ENCODE measurements around the gene LRRN4CL. TPM values are rescaled to one million over a fixed set of nuclear protein-coding genes. Genes with fewer than 3 reads are reported as not detected.
"Not testable (repeated sequence)": the region's sequence is repeated elsewhere in the genome, so short reads cannot be mapped to it uniquely, and the experiment has no call there.

LRRN4CL gene
- total and polyA plus RNA-seq, 3 experiments from 2014 or later = 0.11 to 0.22 TPM; not detected in 1

GRCh38 chr11:62652161-62653006 lies 36.9 kb downstream of the LRRN4CL start:
- CTCF ChIA-PET = interaction anchor here (1.0 to 3.6 kb wide), 6 partner anchors 12 to 227 kb away, joined by 3 to 27 read pairs (median 4); partner anchors contain the start of genes C11orf98, CSKMT and TUT1
- DNase-seq = peak in 1 of 5 donors; percentile 65
- peaks cover 0 to 7% of the 10 kb centered on the region in 2 donors for H3K27me3 Mint-ChIP-seq
- peak overlapping the region; percentile 83 for H3K4me3 ChIP-seq (ENCODE audit: low read length)
- peak overlapping the region; percentile 80 to 97 (median 86) for H3K27ac Mint-ChIP-seq
- peak overlapping the region; percentile 85 to 95 (median 91) for H3K4me3 Mint-ChIP-seq
- H3K36me3 Mint-ChIP-seq = peaks cover 0 to 33% (median 3%) of the 10 kb centered on the region in 3 donors
- peaks cover 15% of the 10 kb centered on the region for H3K4me1 ChIP-seq (ENCODE audit: insufficient read depth, low read length)
- no peaks in the 10 kb centered on the region for H3K9me3 ChIP-seq (ENCODE audit: low read length)
- peaks cover 0 to 3% (median 0%) of the 10 kb centered on the region in 5 donors for H3K9me3 Mint-ChIP-seq
- no peaks in the 10 kb centered on the region for H3K27me3 ChIP-seq (ENCODE audit: insufficient read depth, low read length, poor library complexity, severe bottlenecking)
- POLR2A ChIA-PET = interaction anchor here (0.6 to 1.4 kb wide), 12 partner anchors 13 to 213 kb away, joined by 3 to 52 read pairs (median 4); partner anchors contain the start of genes B3GAT3, C11orf98, CSKMT and LBHD1
- peaks cover 11% of the 10 kb centered on the region for H3K36me3 ChIP-seq (ENCODE audit: insufficient read depth, low read length)
- peak overlapping the region; percentile 87 for H3K27ac ChIP-seq (ENCODE audit: low read depth, low read length)
- H3K4me1 Mint-ChIP-seq = peaks cover 15 to 29% (median 20%) of the 10 kb centered on the region in 3 donors

- H3K4me3 Mint-ChIP-seq = peak overlapping the region in 2 of 7 donors; percentile 60 to 63
- not testable (repeated sequence) for DNase-seq; H3K27ac ChIP-seq (ENCODE audit: low read depth, low read length); H3K27me3 Mint-ChIP-seq; H3K27me3 ChIP-seq (ENCODE audit: insufficient read depth, low read length, poor library complexity, severe bottlenecking); H3K9me3 ChIP-seq (ENCODE audit: low read length); H3K9me3 Mint-ChIP-seq; H3K4me3 ChIP-seq (ENCODE audit: low read length)
- H3K4me1 Mint-ChIP-seq = peaks cover 25 to 43% (median 33%) of the 10 kb centered on the region in 3 donors
- peaks cover 11% of the 10 kb centered on the region for H3K36me3 ChIP-seq (ENCODE audit: insufficient read depth, low read length)
- H3K27ac Mint-ChIP-seq = peak overlapping the region in 3 of 8 donors; percentile 50 to 83 (median 60)
- CTCF ChIA-PET = interaction anchor here (1.1 to 2.3 kb wide), 3 partner anchors 15 to 59 kb away, joined by 3 to 9 read pairs (median 3); partner anchors contain the start of genes C11orf98 and CSKMT
- POLR2A ChIA-PET = interaction anchor here (1.0 to 1.7 kb wide), 2 partner anchors 14 to 59 kb away, joined by 5 to 7 read pairs; partner anchors contain the start of genes C11orf98, CSKMT and TUT1
- H3K36me3 Mint-ChIP-seq = peaks cover 0 to 43% (median 3%) of the 10 kb centered on the region in 3 donors
- H3K4me1 ChIP-seq (ENCODE audit: insufficient read depth, low read length) = peaks cover 28% of the 10 kb centered on the region
Measured at GRCh38 chr11:62650283-62650682, 39.0 kb downstream of the LRRN4CL start.

- Histone ChIP-seq H3K4me1 (ENCODE audit: insufficient read depth, low read length) (peaks cover 33% of the 10 kb centered on the region), H3K36me3 (ENCODE audit: insufficient read depth, low read length) (peaks cover 11% of the 10 kb centered on the region), H3K4me3 (ENCODE audit: low read length) (no peak overlapping the region), H3K27ac (ENCODE audit: low read depth, low read length) (no peak overlapping the region), H3K9me3 (ENCODE audit: low read length) (no peaks in the 10 kb centered on the region), H3K27me3 (ENCODE audit: insufficient read depth, low read length, poor library complexity, severe bottlenecking) (no peaks in the 10 kb centered on the region)
- Mint-ChIP-seq H3K27ac (peak overlapping the region in 3 of 8 donors; percentile 54 to 83 (median 58)), H3K27me3 (peaks cover 0 to 7% of the 10 kb centered on the region in 2 donors), H3K9me3 (peaks cover 0 to 3% (median 0%) of the 10 kb centered on the region in 5 donors), H3K4me1 (peaks cover 29 to 50% (median 40%) of the 10 kb centered on the region in 3 donors), H3K36me3 (peaks cover 0 to 46% (median 3%) of the 10 kb centered on the region in 3 donors), H3K4me3 (peak overlapping the region in 1 of 7 donors; percentile 60)
- no peak for DNase-seq
- POLR2A ChIA-PET = interaction anchor here (1.0 to 2.1 kb wide), 3 partner anchors 15 to 22 kb away, joined by 3 to 10 read pairs (median 7); partner anchors contain the start of genes C11orf98, CSKMT and LBHD1
- CTCF ChIA-PET = interaction anchor here (1.1 to 2.3 kb wide), 6 partner anchors 13 to 225 kb away, joined by 3 to 11 read pairs (median 3); partner anchors contain the start of genes C11orf98, CSKMT and TUT1
Measured at GRCh38 chr11:62649486-62649885, 39.8 kb downstream of the LRRN4CL start.

- no peak overlapping the region for H3K4me3 ChIP-seq (ENCODE audit: low read length)
- H3K27ac Mint-ChIP-seq = peak overlapping the region in 3 of 8 donors; percentile 29 to 83 (median 43)
- peaks cover 31 to 51% (median 45%) of the 10 kb centered on the region in 3 donors for H3K4me1 Mint-ChIP-seq
- H3K4me1 ChIP-seq (ENCODE audit: insufficient read depth, low read length) = peaks cover 33% of the 10 kb centered on the region
- no peak overlapping the region for H3K27ac ChIP-seq (ENCODE audit: low read depth, low read length)
- peak overlapping the region in 1 of 7 donors; percentile 60 for H3K4me3 Mint-ChIP-seq
- peaks cover 0 to 3% (median 0%) of the 10 kb centered on the region in 5 donors for H3K9me3 Mint-ChIP-seq
- POLR2A ChIA-PET = interaction anchor here (1.0 to 2.1 kb wide), 2 partner anchors 16 to 23 kb away, joined by 3 to 10 read pairs; partner anchors contain the start of genes C11orf98, CSKMT and LBHD1
- peaks cover 0 to 51% (median 3%) of the 10 kb centered on the region in 3 donors for H3K36me3 Mint-ChIP-seq
- H3K27me3 ChIP-seq (ENCODE audit: insufficient read depth, low read length, poor library complexity, severe bottlenecking) = no peaks in the 10 kb centered on the region
- peaks cover 11% of the 10 kb centered on the region for H3K36me3 ChIP-seq (ENCODE audit: insufficient read depth, low read length)
- H3K9me3 ChIP-seq (ENCODE audit: low read length) = no peaks in the 10 kb centered on the region
- peaks cover 0 to 4% of the 10 kb centered on the region in 2 donors for H3K27me3 Mint-ChIP-seq
- CTCF ChIA-PET = interaction anchor here (1.1 to 2.3 kb wide), 6 partner anchors 14 to 224 kb away, joined by 3 to 11 read pairs (median 5); partner anchors contain the start of genes C11orf98, CSKMT, MTA2 and TUT1
- no peak for DNase-seq
Measured at GRCh38 chr11:62648967-62649364, 40.4 kb downstream of the LRRN4CL start.

GRCh38 chr11:62648185-62648966 lies 41.0 kb downstream of the LRRN4CL start:
- no peak overlapping the region for H3K27ac ChIP-seq (ENCODE audit: low read depth, low read length)
- H3K4me3 ChIP-seq (ENCODE audit: low read length) = no peak overlapping the region
- DNase-seq = no peak
- no peaks in the 10 kb centered on the region for H3K9me3 ChIP-seq (ENCODE audit: low read length)
- H3K27me3 ChIP-seq (ENCODE audit: insufficient read depth, low read length, poor library complexity, severe bottlenecking) = no peaks in the 10 kb centered on the region
- POLR2A ChIA-PET = interaction anchor here (1.0 to 2.1 kb wide), 2 partner anchors 17 to 24 kb away, joined by 3 to 10 read pairs; partner anchors contain the start of genes C11orf98, CSKMT and LBHD1
- H3K9me3 Mint-ChIP-seq = no peaks in the 10 kb centered on the region
- CTCF ChIA-PET = interaction anchor here (0.6 to 2.3 kb wide), 6 partner anchors 16 to 287 kb away, joined by 3 to 11 read pairs (median 5); partner anchors contain the start of genes C11orf98, CSKMT, MTA2 and TUT1
- peaks cover 28 to 48% (median 41%) of the 10 kb centered on the region in 3 donors for H3K4me1 Mint-ChIP-seq
- peaks cover 0 to 1% of the 10 kb centered on the region in 2 donors for H3K27me3 Mint-ChIP-seq
- H3K36me3 Mint-ChIP-seq = peaks cover 0 to 49% (median 3%) of the 10 kb centered on the region in 3 donors
- peaks cover 11% of the 10 kb centered on the region for H3K36me3 ChIP-seq (ENCODE audit: insufficient read depth, low read length)
- peak overlapping the region in 1 of 8 donors; percentile 83 for H3K27ac Mint-ChIP-seq
- H3K4me1 ChIP-seq (ENCODE audit: insufficient read depth, low read length) = peaks cover 33% of the 10 kb centered on the region
- H3K4me3 Mint-ChIP-seq = no peak overlapping the region

GRCh38 chr11:62647609-62648005 lies 41.7 kb downstream of the LRRN4CL start:
- peaks cover 32% of the 10 kb centered on the region for H3K4me1 ChIP-seq (ENCODE audit: insufficient read depth, low read length)
- Mint-ChIP-seq H3K9me3 (no peaks in the 10 kb centered on the region), H3K4me3 (no peak overlapping the region), H3K36me3 (peaks cover 0 to 49% (median 3%) of the 10 kb centered on the region in 3 donors), H3K27ac (no peak overlapping the region), H3K27me3 (no peaks in the 10 kb centered on the region), H3K4me1 (peaks cover 24 to 48% (median 37%) of the 10 kb centered on the region in 3 donors)
- DNase-seq = no peak
- POLR2A ChIA-PET = interaction anchor here (1.1 to 2.5 kb wide), 4 partner anchors 18 to 107 kb away, joined by 3 to 17 read pairs (median 13); partner anchors contain the start of genes B3GAT3, C11orf98, CSKMT and TUT1
- H3K27ac ChIP-seq (ENCODE audit: low read depth, low read length) = no peak overlapping the region
- no peaks in the 10 kb centered on the region for H3K27me3 ChIP-seq (ENCODE audit: insufficient read depth, low read length, poor library complexity, severe bottlenecking)
- no peaks in the 10 kb centered on the region for H3K9me3 ChIP-seq (ENCODE audit: low read length)
- H3K36me3 ChIP-seq (ENCODE audit: insufficient read depth, low read length) = peaks cover 13% of the 10 kb centered on the region
- no peak overlapping the region for H3K4me3 ChIP-seq (ENCODE audit: low read length)
- CTCF ChIA-PET = interaction anchor here (0.7 to 2.1 kb wide), 4 partner anchors 17 to 56 kb away, joined by 3 to 11 read pairs (median 5); partner anchors contain the start of genes LBHD1, TUT1 and UQCC3

Data from CD8-positive, alpha-beta memory T cell (primary cell).